Stimulated activated CD8-positive, alpha-beta memory T cell treated with anti-CD3 and anti-CD28 coated beads, Interleukin-15, amount 100 ng/mL, for 24 hours (primary cell): Measurements from ENCODE around the gene MYO19.
"Not testable (repeated sequence)": the region's sequence is repeated elsewhere in the genome, so short reads cannot be mapped to it uniquely, and the experiment has no call there.

ENCODE experiments used
- DNase-seq: peaks from one replicate; pipeline ENCODE4 v3.0.0-alpha.2; 2020; ENCODE audit warnings: low read depth

Gene MYO19

DNA sequence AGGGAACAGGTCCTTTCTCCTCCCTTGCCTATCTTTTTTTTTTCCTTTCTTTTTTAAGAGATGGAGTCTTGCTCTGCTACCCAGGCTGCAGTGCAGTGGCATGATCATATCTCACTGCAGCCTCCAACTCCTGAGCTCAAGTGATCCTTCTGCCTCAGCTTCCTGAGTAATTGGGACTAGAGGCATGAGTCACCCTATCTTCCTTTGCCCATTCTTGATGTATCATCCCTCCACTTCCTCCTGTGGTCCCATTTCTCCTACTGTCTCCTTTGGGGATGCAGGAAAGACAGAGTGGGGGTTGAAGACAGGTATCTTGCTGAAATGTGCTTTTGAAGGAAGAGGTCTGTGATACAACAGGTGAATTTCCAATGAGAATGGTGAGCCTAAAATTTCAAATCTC is 5.5 kb downstream of the MYO19 start:
- no peak for DNase-seq

DNA sequence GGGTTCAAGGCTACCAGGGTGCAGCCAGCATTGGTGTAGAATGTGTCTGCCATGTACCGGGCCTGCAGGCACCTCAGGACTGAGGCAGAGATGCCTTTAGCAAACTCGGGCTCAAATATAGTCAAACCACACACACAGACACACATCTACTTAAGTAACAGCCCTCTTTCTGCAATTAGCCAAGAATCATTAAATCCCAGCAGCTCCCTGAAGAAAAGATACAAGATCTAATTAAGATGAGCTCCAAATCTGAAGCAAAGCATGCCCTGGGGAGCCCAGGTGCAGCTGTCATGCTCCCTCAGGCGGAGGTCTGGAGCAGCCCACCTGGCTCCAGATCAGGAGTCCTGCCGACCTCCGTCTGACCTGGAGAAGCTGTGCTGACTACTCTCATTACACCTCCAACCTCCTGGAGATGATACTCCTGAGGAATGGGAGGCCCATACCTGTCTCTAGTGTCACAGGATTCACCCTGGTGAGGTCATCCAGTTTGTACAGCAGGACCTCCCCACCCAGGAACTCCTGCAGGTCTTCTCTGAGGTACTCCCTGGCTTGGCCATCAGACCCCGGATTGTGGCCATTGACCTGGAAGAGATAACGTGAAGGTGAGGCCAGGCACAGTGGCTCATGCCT is 6.9 kb downstream of the MYO19 start:
- no peak for DNase-seq

DNA sequence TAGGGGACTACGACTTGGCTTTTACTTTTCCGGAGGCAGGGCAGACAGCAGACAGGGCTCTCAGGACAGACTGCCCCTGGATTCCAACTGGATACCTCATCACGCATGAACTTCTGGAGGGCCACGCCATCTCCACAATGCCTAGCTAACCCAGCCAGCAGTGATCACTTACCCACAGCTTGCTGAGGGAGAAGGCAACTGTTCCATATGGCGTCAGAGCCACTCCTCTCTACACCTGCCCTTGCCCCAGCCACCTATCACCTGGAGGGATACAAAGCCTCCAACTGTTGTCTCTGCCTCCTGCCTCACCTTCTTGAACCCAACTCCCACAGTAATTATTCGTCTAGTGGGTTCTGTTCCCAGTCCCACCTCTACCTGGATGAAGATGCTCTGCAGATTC is 8.8 kb downstream of the MYO19 start:
- no peak for DNase-seq

DNA sequence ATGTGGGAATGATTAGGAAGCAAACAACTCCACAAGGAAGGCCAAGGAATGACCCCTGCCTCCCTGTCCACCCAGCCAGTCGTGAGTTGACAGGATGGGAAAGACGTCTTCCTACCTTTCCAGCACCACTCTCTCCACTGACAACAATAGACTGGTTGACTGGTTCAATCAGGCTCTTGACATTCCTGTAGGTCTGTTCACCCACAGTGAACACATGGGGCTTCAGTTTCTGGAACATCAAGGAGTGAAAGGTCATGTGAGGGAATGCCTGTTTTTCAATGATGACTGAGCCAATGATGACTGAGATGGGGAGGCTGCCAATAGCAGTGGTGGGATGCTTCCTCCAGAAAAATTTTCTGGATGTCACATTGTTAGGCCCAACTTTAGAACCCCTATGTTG is 9.6 kb downstream of the MYO19 start:
- DNase-seq: no peak

DNA sequence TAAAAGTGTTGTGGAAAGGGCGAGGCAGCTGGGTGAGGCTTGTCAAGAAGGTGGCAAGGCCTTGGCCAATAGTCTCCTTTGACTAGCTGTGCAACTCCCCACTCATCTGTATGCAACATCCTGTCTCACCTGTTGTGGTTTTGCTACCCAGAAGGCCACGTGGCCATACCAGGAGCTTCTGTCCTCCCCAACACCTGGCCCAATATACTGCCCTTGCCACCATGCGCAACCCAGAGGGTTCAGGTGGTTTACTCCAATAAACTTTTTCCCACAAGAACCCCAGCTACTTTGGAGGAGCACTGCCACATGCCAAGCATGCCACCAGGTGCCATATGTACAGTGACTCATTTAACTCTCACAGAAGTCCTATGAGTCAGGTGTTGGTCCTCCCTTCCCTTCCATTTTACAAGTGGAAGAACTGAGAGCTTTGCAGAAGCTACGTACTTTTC is 10.2 kb downstream of the MYO19 start:
- no peak for DNase-seq

DNA sequence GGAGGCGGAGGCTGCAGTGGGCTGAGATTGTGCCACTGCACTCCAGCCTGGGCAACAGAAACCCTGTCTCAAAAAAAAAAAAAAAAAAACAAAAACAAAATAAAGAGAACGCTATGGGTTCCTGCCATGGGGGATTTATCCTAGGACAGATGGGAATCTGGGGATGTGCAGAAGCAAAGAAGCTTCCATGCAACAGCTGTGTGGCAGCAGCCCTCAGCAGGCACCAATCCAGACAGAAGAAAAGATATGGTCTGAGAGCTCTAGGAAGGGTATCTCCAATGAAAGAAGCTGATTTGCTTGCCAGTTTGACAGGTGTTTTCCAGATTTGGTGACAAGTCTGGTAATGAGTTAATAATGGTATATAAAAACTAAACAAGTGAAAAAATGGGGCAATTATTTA is 11.6 kb downstream of the MYO19 start:
- DNase-seq: no peak

DNA sequence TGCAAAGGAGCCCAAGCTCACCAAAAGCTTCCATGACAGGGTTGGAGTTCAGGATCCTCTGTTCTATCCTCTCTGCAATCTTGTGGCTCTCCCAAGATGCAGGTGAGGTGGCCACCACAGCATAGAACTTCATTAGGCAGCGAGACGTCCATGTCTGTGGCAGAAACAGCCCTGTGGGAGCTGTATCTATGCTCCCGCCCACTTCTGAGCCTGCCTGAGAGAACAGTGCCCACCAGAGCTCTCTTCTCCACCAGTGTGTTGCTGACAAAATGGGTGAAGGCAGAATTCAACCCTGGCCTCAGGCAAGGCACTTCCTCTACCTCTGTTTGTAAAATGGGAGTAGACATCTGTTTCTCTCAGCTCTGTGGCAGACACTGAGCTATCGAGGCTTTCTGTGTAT is 18.8 kb downstream of the MYO19 start:
- DNase-seq: no peak

DNA sequence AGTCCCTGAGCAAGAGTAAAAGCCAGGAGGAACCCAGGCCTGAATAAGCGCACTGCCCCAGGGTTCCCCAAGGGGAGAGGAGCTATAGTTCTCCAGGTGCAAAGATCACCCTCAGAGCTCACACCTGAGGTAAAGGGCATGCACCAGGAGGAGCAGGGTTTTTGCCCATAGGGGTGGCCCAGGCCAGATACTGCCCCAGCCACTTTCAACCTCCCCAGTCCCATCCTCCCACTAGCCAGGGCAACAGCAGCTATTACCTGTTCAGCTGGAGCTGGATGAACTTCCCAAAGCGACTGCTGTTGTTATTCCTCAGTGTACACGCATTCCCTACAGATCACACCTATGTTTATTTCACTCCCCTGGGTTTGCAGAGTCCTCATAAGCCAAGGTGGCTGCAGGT is 19.8 kb downstream of the MYO19 start:
- DNase-seq: no peak

DNA sequence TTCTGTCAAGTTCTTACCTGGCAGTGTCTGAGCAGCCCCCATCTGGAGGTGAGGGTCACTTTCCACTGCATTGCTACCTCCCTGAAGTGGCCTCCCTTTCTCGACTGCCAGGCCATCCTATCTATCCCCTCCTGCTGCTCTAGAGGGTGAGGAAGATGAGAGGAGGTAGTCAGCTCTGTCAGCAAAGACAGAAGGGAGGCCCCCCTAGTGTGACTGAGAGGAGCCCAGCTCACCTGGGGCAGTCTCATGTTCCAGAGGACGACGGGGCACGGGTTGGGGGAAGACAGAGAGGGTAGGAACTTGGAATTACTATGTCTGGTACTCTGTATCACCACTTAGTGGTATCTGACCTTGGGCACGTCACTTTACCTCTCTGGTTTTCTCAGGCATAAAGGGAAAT is 22.0 kb downstream of the MYO19 start:
- no peak for DNase-seq

DNA sequence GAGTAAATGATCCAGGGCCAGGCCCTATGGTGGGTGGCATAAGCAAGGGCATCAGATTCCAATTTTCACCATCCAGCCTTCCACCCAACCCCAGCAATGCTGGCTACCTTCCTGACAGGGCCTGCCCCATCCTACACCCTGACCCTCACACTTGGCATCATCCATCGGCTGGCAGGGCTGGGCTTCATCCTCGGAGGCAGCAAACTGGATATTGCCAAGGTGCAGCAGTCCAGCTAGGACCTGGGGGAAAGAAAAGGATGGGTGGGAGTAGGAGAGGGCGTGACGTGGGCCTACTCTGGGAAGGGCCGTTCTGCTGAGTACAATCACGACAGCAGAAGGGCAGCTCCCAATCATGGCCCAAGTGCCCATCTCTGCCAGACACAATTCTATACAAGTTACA is 23.5 kb downstream of the MYO19 start:
- DNase-seq: no peak

DNA sequence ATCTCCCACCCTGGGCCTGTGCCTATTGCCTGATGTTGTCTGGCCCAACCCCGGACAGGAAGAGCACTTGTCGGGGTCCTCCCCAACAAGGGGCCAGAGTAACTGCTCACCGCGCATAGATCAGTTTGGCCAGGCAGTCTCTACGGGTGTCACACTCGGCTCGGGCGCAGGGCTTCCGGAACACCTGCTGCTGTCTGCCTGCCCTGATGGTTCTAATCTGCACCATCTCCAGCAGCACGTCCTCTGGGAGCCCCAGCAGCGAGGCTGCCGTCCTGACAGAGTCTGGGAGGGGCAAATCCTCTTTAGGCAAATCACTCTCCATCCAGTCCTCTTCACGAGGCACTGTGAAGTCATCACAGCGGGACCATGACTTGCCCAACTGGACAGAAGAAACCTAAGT is 24.0 kb downstream of the MYO19 start:
- DNase-seq: no peak

DNA sequence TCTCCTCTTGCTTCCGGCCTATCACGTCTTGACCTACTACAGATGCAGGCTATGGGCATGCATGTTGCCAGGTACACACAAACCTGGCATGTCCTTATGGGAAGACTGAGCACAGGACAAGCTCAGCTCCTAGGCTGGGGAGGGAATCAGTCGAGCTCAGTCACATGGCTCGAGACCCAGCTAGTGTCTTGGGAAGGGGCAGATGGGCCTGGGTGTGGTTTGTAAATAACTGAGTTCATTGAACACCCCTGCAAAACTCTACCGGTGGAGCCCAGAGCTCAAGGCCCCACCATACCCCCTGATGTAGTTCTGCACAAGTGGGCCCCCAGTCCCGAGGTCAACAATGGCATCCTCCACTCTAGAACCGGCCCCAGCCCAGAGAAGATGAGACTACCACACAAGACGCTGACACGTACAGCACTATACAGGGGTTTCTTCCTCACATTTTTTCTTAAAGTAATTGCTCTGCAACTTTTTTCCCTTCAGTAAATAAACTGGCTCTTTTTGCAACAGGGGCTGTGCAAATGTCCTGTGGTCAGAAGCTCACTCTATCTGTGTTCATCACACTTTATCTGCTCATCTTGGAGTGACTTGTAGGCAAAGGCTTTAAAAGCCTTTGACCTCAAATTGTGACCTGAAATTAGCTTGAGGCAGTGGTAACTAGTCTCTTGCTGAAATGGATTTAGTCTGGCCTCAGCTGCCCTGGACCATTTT is 25.2 kb downstream of the MYO19 start:
- DNase-seq: no peak

DNA sequence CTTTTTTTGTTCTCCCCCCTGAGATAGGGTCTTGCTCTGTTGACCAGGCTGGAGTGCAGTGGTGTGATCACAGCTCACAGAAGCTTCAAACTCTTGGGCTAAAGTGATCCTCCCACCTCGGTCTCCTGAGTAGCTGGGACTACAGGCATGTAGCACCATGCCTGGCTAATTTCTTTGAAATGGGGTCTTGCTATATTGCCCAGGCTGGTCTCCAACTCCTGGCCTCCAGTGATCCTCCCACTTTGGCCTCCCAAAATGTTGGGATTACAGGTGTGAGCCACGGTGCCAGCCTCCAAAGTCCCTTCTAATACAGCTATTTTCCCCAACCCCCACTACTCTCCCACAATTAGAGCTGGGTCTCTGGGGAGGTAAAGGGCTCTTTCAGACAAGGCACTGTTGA is 26.2 kb downstream of the MYO19 start:
- DNase-seq: not testable (repeated sequence)

DNA sequence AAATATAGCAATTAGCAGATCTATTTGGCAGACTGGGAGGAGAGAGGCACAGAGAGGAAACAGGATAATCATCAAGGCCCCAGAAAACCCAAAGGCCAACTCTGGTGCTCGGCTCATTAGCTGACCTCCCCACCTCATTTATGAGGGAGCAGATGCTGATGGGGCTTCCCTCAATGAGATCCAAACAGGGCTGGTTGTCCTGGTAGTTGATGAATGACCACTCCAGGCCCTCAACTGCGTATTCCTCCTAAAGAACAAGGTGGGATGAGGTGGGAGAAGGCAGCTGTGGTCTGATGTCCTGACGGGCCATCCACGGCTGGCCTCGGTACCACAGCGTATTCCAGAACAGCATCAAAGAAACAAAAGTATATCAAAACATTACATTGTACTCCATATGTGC is 27.4 kb downstream of the MYO19 start:
- no peak for DNase-seq

DNA sequence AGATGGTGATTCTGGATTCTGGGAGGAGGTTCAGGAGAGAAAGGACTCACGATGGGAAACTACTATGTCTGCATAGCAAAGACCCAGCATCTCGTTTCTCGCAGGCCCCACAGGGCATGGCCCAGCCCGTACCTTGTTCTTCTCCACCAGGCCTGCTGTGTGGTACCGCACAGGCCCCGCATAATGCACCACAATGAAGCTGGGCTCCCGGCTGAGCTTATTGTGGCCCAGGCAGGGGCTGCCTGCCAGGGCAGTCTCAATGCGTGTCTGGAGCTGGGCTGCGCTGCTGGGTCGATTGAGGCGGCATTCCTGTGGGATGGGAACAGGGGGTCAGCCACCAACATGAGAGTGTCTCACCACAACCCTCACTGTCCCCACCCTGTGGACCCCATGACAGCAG is 27.8 kb downstream of the MYO19 start:
- DNase-seq: no peak

DNA sequence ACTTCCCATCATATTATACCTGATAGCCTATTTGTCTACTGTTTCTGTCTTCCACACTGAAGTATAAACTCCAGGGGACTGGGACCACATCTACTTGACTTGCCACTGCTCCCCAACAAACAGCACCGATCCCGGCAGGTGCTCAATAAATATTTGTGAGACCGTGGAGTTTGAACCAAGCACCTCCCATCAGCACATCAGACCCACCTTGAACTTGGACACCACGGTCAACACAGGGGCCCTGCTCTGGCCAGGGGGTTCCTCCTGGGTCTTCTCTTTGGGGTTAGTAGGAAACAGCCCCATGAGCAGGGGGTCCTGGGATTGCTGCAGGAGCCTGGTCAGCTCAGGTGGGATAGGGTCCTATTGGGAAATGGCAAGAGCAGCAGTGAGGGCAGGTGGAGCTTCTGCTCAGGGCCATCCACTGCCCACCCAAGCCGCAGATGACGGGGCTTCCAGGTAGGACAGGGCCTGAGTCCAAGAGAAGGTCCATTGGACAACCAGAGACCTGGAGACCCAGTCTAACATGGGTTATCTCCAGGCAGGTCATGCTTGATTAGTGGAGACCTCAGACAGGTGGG is 28.3 kb downstream of the MYO19 start:
- no peak for DNase-seq

DNA sequence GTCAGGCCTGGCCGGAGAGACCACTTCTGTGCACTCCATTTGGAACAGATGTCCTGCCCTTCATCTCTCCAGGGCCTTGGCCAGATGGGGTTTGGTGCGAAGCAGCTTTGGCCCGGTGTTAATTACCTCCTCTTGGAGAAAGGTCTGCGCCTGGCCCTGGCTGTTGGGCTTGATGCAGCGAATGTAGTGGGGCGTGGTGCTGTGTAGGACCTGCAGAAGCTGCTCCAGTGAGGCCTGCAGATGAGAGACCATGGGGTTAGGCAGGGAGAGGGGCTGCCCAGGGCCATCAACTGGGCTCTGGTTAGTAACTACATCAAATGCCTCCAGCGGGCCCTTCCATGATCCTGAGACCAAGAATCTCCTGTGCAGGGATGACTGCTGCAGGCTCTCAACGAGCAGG is 29.5 kb downstream of the MYO19 start:
- no peak for DNase-seq

DNA sequence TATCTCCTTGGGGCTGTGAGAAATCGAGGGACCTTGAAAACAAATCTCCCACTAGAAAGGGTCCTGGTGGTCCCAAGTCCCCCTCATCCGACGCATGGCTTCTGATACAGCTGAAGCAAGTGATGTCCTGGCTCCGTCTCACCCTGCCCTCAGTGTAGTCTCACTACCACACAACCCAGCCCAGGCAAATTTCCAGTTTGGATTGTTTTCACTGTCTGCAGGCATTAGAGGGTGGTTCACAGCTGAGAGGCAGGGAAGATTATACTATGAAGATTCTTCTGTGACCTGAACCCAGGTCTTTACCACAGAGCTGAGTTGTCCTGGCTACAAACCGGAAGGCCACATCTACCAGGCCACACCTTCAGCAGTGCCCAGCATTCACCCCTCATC is 30.5 kb downstream of the MYO19 start:
- DNase-seq: no peak

DNA sequence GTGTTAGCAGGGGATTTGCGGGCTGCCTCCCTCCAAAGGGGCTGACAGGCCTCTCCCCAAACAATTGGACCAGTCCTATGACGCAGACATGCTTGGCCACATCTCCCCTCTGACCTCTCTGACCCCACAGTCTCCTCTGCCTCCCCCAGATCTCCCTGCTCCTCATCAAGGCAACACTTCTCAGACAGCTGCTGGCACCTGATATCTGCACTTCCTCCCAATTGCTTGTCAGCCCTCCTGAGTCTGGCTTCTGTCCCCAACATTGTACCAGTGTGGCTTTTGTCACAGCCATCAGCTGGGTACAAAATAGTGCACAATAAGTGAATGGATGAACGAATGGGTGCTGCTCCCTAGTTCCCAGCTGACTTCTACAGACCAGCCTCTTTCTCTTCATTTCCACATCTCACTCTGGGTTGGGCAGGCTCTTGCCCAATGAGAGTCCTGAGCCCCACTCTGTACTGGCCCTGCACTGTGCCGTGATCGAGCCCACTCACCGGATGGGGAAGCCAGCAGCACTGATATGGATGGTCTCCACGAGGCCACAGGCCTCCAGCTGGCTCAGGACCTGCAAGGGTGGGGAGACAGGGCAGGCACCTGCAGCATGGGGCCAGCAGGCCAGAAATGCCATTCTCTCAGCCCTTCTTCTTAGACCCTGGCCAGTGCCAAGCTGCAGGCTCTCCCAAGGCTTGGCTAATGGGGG is 31.1 kb downstream of the MYO19 start:
- no peak for DNase-seq

DNA sequence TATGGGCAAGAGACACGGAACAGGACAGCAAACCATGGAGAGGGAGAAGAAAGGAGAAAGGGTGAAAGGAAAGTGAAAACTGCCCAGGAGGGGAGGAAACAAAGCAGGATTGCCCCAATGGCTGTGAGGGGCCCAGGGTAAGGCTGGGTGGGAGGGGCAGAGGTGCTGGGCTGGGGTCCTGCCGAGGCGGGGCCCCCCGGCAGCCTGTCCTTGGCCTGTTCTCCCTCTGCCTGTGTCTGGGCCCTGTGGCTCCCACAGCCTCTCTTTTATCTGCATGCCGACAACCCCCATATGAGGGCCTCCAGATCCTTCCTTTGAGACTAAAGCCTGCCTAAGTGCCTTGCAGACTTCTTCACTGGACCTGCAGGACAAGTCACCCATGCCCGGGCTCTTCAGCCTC is 32.7 kb downstream of the MYO19 start:
- DNase-seq: no peak

DNA sequence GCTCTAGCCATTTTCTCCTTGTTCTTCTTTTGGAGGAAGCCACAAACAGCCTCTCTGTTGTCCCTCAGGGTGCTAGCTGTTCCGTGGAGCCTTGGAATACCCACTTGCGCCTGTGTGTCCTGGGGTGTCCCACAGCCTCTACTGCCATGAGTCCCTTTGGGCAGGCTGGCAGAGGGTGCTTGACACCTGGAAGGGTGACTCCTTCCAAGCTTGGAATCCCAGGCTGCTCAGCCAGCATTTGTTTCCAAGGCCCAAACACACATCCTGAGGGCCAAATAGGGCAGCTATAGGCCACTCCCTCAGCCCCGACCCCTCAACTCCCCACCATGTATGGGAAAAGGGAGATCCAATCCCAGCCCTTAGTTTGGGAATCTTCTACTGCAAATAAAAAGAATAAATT is 33.3 kb downstream of the MYO19 start:
- DNase-seq: no peak

DNA sequence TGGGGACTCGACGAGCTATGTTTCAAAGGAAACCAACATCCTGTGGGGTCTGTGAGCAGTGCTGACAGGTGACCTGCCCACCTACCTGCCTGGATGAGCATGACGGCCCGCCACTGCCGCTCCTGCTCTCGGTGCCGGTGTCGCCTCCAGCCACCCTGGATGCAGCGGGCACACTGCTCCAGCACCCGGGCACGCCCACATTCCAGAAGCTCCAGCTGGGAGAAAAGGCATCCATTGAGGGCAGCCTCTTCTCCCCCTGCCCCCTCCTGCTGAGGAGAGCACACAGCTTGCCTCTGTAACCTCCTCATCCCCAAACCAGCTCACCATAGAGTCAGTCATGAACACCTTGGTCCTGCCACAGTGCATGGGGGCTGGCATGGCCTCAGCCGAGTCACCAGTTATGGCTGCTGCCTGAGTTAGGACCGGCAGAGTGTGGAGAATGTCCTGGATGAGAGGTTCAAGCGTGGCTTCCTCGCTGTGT is 33.9 kb downstream of the MYO19 start:
- DNase-seq: no peak
